IMR-90 (cell line): ENCODE measurements around the gene ABTB1. TPM values are rescaled to one million over a fixed set of nuclear protein-coding genes. Genes with fewer than 3 reads are reported as not detected.

Source experiments
- ATAC-seq: fragments of 200-7000 bp; cut with Tn5 transposase; 2 replicates; pipeline ENCODE4 v1.9.1; 2020; ENCODE audit warnings: low read depth, mild to moderate bottlenecking, moderate library complexity
- BruUV-seq: library from RNA; stranded (reverse); fragments of 400-500 nt; replicated peaks from 2 replicates; lab custom pipeline; 2021; lab: Mats Ljungman, UMichigan
- CTCF ChIA-PET: fragments of 300-600 bp; formaldehyde crosslinking; extraction: SDS; loops from one replicate; lab custom pipeline; 2021; ENCODE audit warnings: antibody characterized with exemption; lab: Yijun Ruan, JAX
- POLR2A ChIA-PET: fragments of 300-600 bp; sonication (Branson Sonifier 250); formaldehyde crosslinking; loops from one replicate; lab custom pipeline; 2022; ENCODE audit warnings: antibody characterized with exemption; ENCODE audit not compliant: unreplicated experiment; lab: Charles Lee
- DNase-seq: peaks from one replicate; pipeline ENCODE4 v3.0.0; 2013
- H2AFZ ChIP-seq: replicated peaks from 2 replicates; pipeline ENCODE3; 2013; ENCODE audit warnings: low read length, mild to moderate bottlenecking; ENCODE audit not compliant: poor library complexity
- H2AK5ac ChIP-seq: 2 replicates; pipeline ENCODE4 v1.6.1; 2013; ENCODE audit warnings: low read depth, low read length, inconsistent platforms
- H2AK9ac ChIP-seq: replicated peaks from 2 replicates; pipeline ENCODE3; 2013; ENCODE audit warnings: mild to moderate bottlenecking, low read depth, low read length, moderate library complexity; ENCODE audit not compliant: poor library complexity
- H2BK120ac ChIP-seq: 2 replicates; pipeline ENCODE4 v1.6.1; 2013; ENCODE audit warnings: low read depth, low read length, inconsistent platforms
- H2BK15ac ChIP-seq: 3 replicates; pipeline ENCODE4 v1.6.1; 2013; ENCODE audit warnings: low read depth, low read length, inconsistent platforms
- H2BK20ac ChIP-seq: 2 replicates; pipeline ENCODE4 v1.6.1; 2013; ENCODE audit warnings: low read depth, mild to moderate bottlenecking, inconsistent platforms, low read length, moderate library complexity
- H2BK5ac ChIP-seq: 2 replicates; pipeline ENCODE4 v1.6.1; 2013; ENCODE audit warnings: mild to moderate bottlenecking, low read depth, low read length, inconsistent platforms; ENCODE audit not compliant: poor library complexity, severe bottlenecking
- H3K14ac ChIP-seq: replicated peaks from 2 replicates; pipeline ENCODE4 v1.6.1; 2013; ENCODE audit warnings: low read depth, low read length, inconsistent platforms
- H3K18ac ChIP-seq: 2 replicates; pipeline ENCODE4 v1.6.1; 2013; ENCODE audit warnings: low read depth, low read length, control low read depth
- H3K23ac ChIP-seq: 2 replicates; pipeline ENCODE4 v1.6.1; 2013; ENCODE audit warnings: low read depth, low read length, inconsistent platforms
- H3K27ac ChIP-seq: 2 replicates; pipeline ENCODE4 v1.5.1; 2013; ENCODE audit warnings: mild to moderate bottlenecking, control low read depth, low read length; ENCODE audit not compliant: insufficient read depth
- H3K27me3 ChIP-seq: 2 replicates; pipeline ENCODE4 v1.6.1; 2013; ENCODE audit warnings: low read length; ENCODE audit not compliant: control insufficient read depth, insufficient read depth
- H3K36me3 ChIP-seq: 2 replicates; pipeline ENCODE4 v1.6.1; 2013; ENCODE audit warnings: low read length, mixed read lengths; ENCODE audit not compliant: control insufficient read depth, insufficient read depth
- H3K4ac ChIP-seq: 2 replicates; pipeline ENCODE4 v1.6.1; 2013; ENCODE audit warnings: low read depth, low read length, inconsistent platforms
- H3K4me1 ChIP-seq: 2 replicates; pipeline ENCODE4 v1.6.1; 2013; ENCODE audit warnings: low read length, mixed read lengths; ENCODE audit not compliant: control insufficient read depth, insufficient read depth
- H3K4me2 ChIP-seq: 2 replicates; pipeline ENCODE4 v1.6.1; 2013; ENCODE audit warnings: low read depth, mild to moderate bottlenecking, control low read depth, low read length, moderate library complexity
- H3K4me3 ChIP-seq: 2 replicates; pipeline ENCODE4 v1.5.1; 2013; ENCODE audit warnings: low read depth, mild to moderate bottlenecking, control low read depth, low read length, moderate library complexity; ENCODE audit not compliant: insufficient read depth
- H3K56ac ChIP-seq: 2 replicates; pipeline ENCODE4 v1.6.1; 2013; ENCODE audit warnings: low read length, inconsistent platforms; ENCODE audit not compliant: insufficient read depth; ENCODE audit errors: extremely low read depth
- H3K79me1 ChIP-seq, 2 experiments: 2 replicates each; pipeline ENCODE4 v1.6.1; 2013; ENCODE audit warnings: low read length in 2 of 2, inconsistent platforms in 1 of 2, low read depth in 1 of 2
- H3K9ac ChIP-seq: 2 replicates; pipeline ENCODE4 v1.6.1; 2013; ENCODE audit warnings: low read depth, low read length, control low read depth
- H3K9me1 ChIP-seq: 2 replicates; pipeline ENCODE4 v1.6.1; 2013; ENCODE audit warnings: low read length, inconsistent platforms; ENCODE audit not compliant: insufficient read depth
- H3K9me3 ChIP-seq: 2 replicates; pipeline ENCODE4 v1.6.1; 2013; ENCODE audit warnings: low read length; ENCODE audit not compliant: control insufficient read depth, insufficient read depth
- H4K20me1 ChIP-seq: 2 replicates; pipeline ENCODE4 v1.6.1; 2013; ENCODE audit warnings: low read length, inconsistent platforms; ENCODE audit not compliant: insufficient read depth
- H4K5ac ChIP-seq: 2 replicates; pipeline ENCODE4 v1.6.1; 2013; ENCODE audit warnings: mild to moderate bottlenecking, low read depth, low read length, control low read depth
- H4K8ac ChIP-seq, 2 experiments: 2 replicates each; pipeline ENCODE4 v1.6.1; 2013; ENCODE audit warnings: low read depth in 2 of 2, low read length in 2 of 2, control low read depth in 1 of 2, inconsistent platforms in 1 of 2
- H4K91ac ChIP-seq: 2 replicates; pipeline ENCODE4 v1.6.1; 2013; ENCODE audit warnings: low read depth, low read length, inconsistent platforms; ENCODE audit not compliant: insufficient read depth
- BHLHE40 ChIP-seq: fragments of 150-350 bp; IDR thresholded peaks from 2 replicates; pipeline ENCODE4 v1.6.1; 2016; ENCODE audit warnings: mild to moderate bottlenecking, low read depth, low read length
- CEBPB ChIP-seq: IDR thresholded peaks from 2 replicates; pipeline ENCODE4 v1.6.1; 2012; ENCODE audit warnings: low read depth, low read length, improper control_type of control experiment
- CHD1 ChIP-seq: IDR thresholded peaks from 2 replicates; pipeline ENCODE4 v1.6.1; 2012; ENCODE audit warnings: low read depth, low read length, improper control_type of control experiment
- CTCF ChIP-seq: conservative IDR thresholded peaks from 2 replicates; pipeline ENCODE4 v1.5.1; 2012; ENCODE audit warnings: mild to moderate bottlenecking, low read depth, low read length, improper control_type of control experiment
- ELK1 ChIP-seq: fragments of 150-350 bp; IDR thresholded peaks from 2 replicates; pipeline ENCODE4 v1.6.1; 2016; ENCODE audit warnings: low read depth, mild to moderate bottlenecking, low read length, moderate library complexity, borderline replicate concordance
- FOS ChIP-seq: fragments of 150-350 bp; IDR thresholded peaks from 2 replicates; pipeline ENCODE4 v1.6.1; 2016; ENCODE audit warnings: low read depth, low read length
- MAFK ChIP-seq: IDR thresholded peaks from 2 replicates; pipeline ENCODE4 v1.6.1; 2012; ENCODE audit warnings: low read depth, low read length, improper control_type of control experiment
- MAZ ChIP-seq: IDR thresholded peaks from 2 replicates; pipeline ENCODE4 v1.6.1; 2012; ENCODE audit warnings: low read depth, mild to moderate bottlenecking, low read length, improper control_type of control experiment, moderate library complexity, borderline replicate concordance
- MXI1 ChIP-seq: IDR thresholded peaks from 2 replicates; pipeline ENCODE4 v1.6.1; 2012; ENCODE audit warnings: low read depth, mild to moderate bottlenecking, low read length, moderate library complexity, borderline replicate concordance
- NFE2L2 ChIP-seq: fragments of 150-350 bp; IDR thresholded peaks from 2 replicates; pipeline ENCODE4 v1.6.1; 2016; ENCODE audit warnings: low read depth, mild to moderate bottlenecking, low read length
- POLR2A ChIP-seq: IDR thresholded peaks from 2 replicates; pipeline ENCODE4 v1.6.1; 2012; ENCODE audit warnings: mild to moderate bottlenecking, low read depth, low read length
- RAD21 ChIP-seq: IDR thresholded peaks from 2 replicates; pipeline ENCODE4 v1.6.1; 2012; ENCODE audit warnings: low read length, improper control_type of control experiment
- RCOR1 ChIP-seq: IDR thresholded peaks from 2 replicates; pipeline ENCODE4 v1.6.1; 2012; ENCODE audit warnings: mild to moderate bottlenecking, low read length, improper control_type of control experiment; ENCODE audit not compliant: insufficient replicate concordance
- RFX5 ChIP-seq: IDR thresholded peaks from 2 replicates; pipeline ENCODE4 v1.8.0; 2012; ENCODE audit warnings: low read depth, mild to moderate bottlenecking, low read length, moderate library complexity
- SMC3 ChIP-seq: fragments of 150-350 bp; IDR thresholded peaks from 2 replicates; pipeline ENCODE4 v1.6.1; 2016; ENCODE audit warnings: low read depth, mild to moderate bottlenecking, antibody characterized with exemption, low read length, moderate library complexity
- USF2 ChIP-seq: fragments of 150-350 bp; IDR thresholded peaks from 2 replicates; pipeline ENCODE4 v1.6.1; 2017; ENCODE audit warnings: mild to moderate bottlenecking, antibody characterized with exemption, low read length, low read depth
- WGBS, 2 experiments: methylation state at CpG; one replicate each; pipeline versions ENCODE4 v1.1.5 to v1.1.7; 2013; ENCODE audit warnings: missing lambda C conversion rate in 2 of 2; ENCODE audit not compliant: insufficient read length in 1 of 2; ENCODE audit errors: extremely low coverage in 2 of 2; 5-methylcytosine and 5-hydroxymethylcytosine counted together
- dilution Hi-C: fragments of 300-500 bp; cut with HindIII; formaldehyde crosslinking; loops from one replicate; pipeline ENCODE4 v1.14.3; 2018; ENCODE audit warnings: low sequenced_read_pairs; ENCODE audit not compliant: unreplicated experiment
- in situ Hi-C: fragments of 300-500 bp; cut with MboI; formaldehyde crosslinking; loops from 3 replicates; pipeline ENCODE4 v1.14.3; 2019; ENCODE audit warnings: low sequenced_read_pairs, inconsistent platforms, mixed read lengths
- intact Hi-C: fragments of 100-400 bp; cut with micrococcal nuclease; formaldehyde crosslinking; loops from 2 replicates; pipeline ENCODE4 v1.10.0; 2022
- polyA plus RNA-seq, 3 experiments: library from polyadenylated mRNA; depleted of rRNA; stranded (reverse); fragments of >200 nt; gene quantifications; 2 replicates each; pipeline ENCODE4 v1.2.3, GENCODE V29; 2012; ENCODE audit warnings: low replicate concordance in 1 of 3
- total RNA-seq: library from RNA; depleted of rRNA; stranded (reverse); fragments of >200 nt; gene quantifications from 2 replicates; pipeline ENCODE4 v1.2.3, GENCODE V29; 2012

ABTB1 gene
- total and polyA plus RNA-seq, 2 of the 4 experiments (the other 2 are of a cell fraction), result 3.2 to 23.0 TPM

DNA sequence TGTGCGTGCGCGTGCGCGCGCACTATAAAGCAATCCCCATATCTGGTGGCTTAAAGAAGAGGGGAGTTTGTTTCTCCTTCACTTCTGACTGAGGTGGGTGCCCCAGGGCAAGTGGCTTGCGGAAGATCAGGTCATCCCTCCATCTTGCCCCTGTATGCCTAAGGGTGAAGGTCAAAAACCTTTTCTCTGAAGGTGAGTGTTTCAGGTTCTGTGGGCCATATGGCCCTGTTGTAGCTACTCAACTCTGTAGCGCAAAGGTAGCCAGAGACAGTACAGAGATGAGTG lies 5.5 kb downstream of the ABTB1 start:
- Histone ChIP-seq H3K4me2 (no peak overlapping the region), H4K91ac (no peak overlapping the region), H2AK5ac (no peak overlapping the region), H3K4me3 (no peak overlapping the region), H2AFZ (no peak overlapping the region), H3K14ac (no peak overlapping the region), H3K9me3 (no peaks in the 10 kb centered on the region), H2BK15ac (no peak overlapping the region), H3K23ac (no peak overlapping the region), H4K20me1 (no peaks in the 10 kb centered on the region; the same call in 1 of the 2 replicates), H2BK5ac (no peak overlapping the region), H3K18ac (no peak overlapping the region), H3K27ac (no peak overlapping the region), H3K9me1 (0 out of 2 replicates have a peak, but pooled peaks cover 2% of the 10 kb centered on the region), H2BK20ac (no peak overlapping the region), H3K4ac (no peak overlapping the region), H3K9ac (no peak overlapping the region), H3K56ac (no peak overlapping the region), H2BK120ac (no peak overlapping the region), H4K8ac (no peak overlapping the region), H3K36me3 (peaks cover 31% of the 10 kb centered on the region), H2AK9ac (no peak overlapping the region), H3K79me1 (peaks cover 14 to 17% of the 10 kb centered on the region in 2 experiments), H3K4me1 (0 out of 2 replicates have a peak, but pooled peaks cover 4% of the 10 kb centered on the region), H4K5ac (no peak overlapping the region), H3K27me3 (no peaks in the 10 kb centered on the region)
- no peak for TF ChIP-seq MAFK
- TF ChIP-seq BHLHE40, result no peak
- TF ChIP-seq CHD1, result no peak
- TF ChIP-seq CEBPB, result no peak
- no peak for TF ChIP-seq MAZ
- no peak for TF ChIP-seq SMC3
- TF ChIP-seq RCOR1, result no peak
- no peak for TF ChIP-seq POLR2A
- TF ChIP-seq RAD21, result no peak
- no peak for TF ChIP-seq ELK1
- no peak for TF ChIP-seq USF2
- TF ChIP-seq FOS, result no peak
- no peak for TF ChIP-seq MXI1
- no peak for TF ChIP-seq NFE2L2
- no peak for TF ChIP-seq CTCF
- TF ChIP-seq RFX5, result no peak
- POLR2A ChIA-PET, result no interaction called here
- in situ Hi-C loops (no loop called here), dilution Hi-C loops (no loop called here), intact Hi-C loops (no loop called here)
- DNase-seq, result no peak
- no CpG with 5 or more reads among the region's 8 CpGs for WGBS, 2 experiments
- no peak for ATAC-seq
- CTCF ChIA-PET, result no interaction called here
- BruUV-seq, result no TSS peak
